ENCODE results near the gene MACF1.

Gene MACF1

DNA sequence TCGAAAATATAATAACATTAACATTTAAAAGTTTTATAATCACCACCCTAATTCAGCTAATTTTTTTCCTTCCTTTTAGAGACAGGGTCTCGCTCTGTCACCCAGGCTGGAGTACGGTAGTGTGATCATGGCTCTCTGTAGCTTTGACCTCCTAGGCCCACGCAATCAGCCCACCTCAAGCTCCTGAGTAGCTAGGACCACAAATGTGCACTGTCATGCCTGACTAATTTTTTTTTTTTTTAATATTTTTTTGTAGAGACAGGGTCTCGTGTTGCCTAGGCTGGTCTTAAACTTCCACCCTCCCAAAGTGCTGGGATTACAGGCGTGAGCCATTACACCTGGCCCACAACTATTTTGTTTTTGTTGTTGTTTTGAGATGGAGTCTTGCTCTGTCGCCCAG is 172.2 kb downstream of the MACF1 start:
- TF ChIP-seq, protein P1, sequence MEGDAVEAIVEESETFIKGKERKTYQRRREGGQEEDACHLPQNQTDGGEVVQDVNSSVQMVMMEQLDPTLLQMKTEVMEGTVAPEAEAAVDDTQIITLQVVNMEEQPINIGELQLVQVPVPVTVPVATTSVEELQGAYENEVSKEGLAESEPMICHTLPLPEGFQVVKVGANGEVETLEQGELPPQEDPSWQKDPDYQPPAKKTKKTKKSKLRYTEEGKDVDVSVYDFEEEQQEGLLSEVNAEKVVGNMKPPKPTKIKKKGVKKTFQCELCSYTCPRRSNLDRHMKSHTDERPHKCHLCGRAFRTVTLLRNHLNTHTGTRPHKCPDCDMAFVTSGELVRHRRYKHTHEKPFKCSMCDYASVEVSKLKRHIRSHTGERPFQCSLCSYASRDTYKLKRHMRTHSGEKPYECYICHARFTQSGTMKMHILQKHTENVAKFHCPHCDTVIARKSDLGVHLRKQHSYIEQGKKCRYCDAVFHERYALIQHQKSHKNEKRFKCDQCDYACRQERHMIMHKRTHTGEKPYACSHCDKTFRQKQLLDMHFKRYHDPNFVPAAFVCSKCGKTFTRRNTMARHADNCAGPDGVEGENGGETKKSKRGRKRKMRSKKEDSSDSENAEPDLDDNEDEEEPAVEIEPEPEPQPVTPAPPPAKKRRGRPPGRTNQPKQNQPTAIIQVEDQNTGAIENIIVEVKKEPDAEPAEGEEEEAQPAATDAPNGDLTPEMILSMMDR (IDR thresholded peaks at IDR 0.05; ENCODE audit: low read depth, low read length, missing control alignments) = no peak
- no peak for DNase-seq (ENCODE audit: low read depth)
- no peak overlapping the region for H3K4me3 ChIP-seq (ENCODE audit: low read depth, low read length)
- in situ Hi-C loops (cut with HindIII; ENCODE audit: low sequenced_read_pairs) = no loop called here

DNA sequence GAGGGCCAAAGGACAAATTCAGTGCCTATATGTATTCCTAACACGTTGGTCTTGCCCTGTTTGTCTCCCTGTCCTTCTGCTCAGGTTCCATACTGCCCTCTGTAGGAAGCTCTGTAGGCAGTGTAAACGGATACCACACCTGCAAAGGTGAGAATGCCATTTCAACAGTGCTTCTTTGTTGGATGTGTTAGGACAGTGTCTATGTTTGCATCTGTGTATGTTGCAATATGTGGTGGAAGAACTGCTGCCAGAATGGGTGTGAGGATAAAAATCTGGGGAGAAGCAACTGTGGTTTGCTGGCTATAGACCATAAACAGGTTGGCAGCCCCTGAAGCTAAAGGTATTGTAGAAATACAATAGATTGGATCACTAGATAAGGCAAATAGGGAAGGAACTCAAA is 173.9 kb downstream of the MACF1 start:
- TF ChIP-seq, protein P1 (IDR thresholded peaks at IDR 0.05; ENCODE audit: low read depth, low read length, missing control alignments) = peak; percentile 50
- in situ Hi-C loops (cut with HindIII; ENCODE audit: low sequenced_read_pairs) = no loop called here
- H3K4me3 ChIP-seq (ENCODE audit: low read depth, low read length) = no peak overlapping the region
- DNase-seq (ENCODE audit: low read depth) = no peak

DNA sequence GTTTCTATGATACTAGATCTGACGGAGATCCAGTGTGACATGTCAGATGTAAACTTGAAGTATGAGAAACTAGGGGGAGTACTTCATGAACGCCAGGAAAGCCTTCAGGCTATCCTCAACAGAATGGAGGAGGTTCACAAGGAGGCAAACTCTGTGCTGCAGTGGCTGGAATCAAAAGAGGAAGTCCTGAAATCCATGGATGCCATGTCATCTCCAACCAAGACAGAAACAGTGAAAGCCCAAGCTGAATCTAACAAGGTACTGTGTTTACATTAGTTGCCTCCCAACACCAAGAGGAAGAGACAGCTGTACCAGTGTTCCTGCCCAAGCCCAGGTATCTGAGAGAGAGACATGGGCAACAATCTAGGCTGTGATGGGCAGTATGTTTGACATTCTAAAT is 174.7 kb downstream of the MACF1 start:
- TF ChIP-seq, protein P1 (IDR thresholded peaks at IDR 0.05; ENCODE audit: low read depth, low read length, missing control alignments) = no peak
- no peak for DNase-seq (ENCODE audit: low read depth)
- in situ Hi-C loops (cut with HindIII; ENCODE audit: low sequenced_read_pairs) = no loop called here
- no peak overlapping the region for H3K4me3 ChIP-seq (ENCODE audit: low read depth, low read length)

DNA sequence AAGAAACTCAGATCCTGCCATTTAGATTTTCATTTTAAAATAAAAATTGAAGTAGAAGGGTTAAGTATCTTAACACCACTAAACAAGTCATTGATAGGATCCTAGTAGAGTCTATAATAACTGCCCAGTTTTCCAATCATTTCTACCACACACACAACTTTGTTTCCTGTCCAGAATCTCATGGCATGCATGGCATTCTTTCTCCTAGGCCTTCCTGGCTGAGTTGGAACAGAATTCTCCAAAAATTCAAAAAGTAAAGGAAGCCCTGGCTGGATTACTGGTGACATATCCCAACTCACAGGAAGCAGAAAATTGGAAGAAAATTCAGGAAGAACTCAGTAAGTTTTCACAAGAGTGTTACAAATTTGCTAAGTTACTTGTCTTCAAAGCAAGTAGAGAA is 175.5 kb downstream of the MACF1 start:
- no peak overlapping the region for H3K4me3 ChIP-seq (ENCODE audit: low read depth, low read length)
- TF ChIP-seq, protein P1 (IDR thresholded peaks at IDR 0.05; ENCODE audit: low read depth, low read length, missing control alignments) = no peak
- in situ Hi-C loops (cut with HindIII; ENCODE audit: low sequenced_read_pairs) = no loop called here
- no peak for DNase-seq (ENCODE audit: low read depth)

DNA sequence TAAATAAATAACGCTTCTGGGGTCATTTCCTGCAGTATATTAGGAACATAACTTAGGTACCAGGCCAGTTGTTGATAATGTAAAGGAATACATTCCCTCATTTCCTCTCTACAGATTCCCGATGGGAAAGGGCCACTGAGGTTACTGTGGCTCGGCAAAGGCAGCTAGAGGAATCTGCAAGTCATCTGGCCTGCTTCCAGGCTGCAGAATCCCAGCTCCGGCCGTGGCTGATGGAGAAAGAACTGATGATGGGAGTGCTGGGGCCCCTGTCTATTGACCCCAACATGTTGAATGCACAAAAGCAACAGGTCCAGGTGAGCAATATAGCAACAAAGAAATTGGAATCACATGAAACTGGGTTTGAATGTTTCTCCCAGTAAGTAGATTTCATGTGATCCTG is 177.3 kb downstream of the MACF1 start:
- no peak overlapping the region for H3K4me3 ChIP-seq (ENCODE audit: low read depth, low read length)
- TF ChIP-seq, protein P1 (IDR thresholded peaks at IDR 0.05; ENCODE audit: low read depth, low read length, missing control alignments) = no peak
- DNase-seq (ENCODE audit: low read depth) = no peak
- in situ Hi-C loops (cut with HindIII; ENCODE audit: low sequenced_read_pairs) = no loop called here

DNA sequence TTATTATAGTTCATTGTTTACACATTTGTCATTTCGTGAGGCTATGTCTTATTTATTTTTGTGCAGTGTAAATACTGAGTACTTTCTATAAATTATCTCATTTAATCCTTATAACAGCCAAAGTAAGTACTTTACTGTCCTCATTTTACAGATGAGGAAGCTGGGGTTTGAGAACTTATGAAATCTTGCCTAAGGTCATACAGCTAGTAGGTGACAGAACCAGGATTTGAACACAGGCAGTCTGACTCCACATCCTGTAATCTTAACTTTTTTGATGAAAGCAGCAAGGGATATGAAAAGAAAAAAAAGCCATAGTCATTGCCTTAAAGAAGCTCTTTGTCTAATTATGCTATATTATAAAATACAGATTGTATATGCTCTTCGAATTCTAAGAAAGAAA is 179.8 kb downstream of the MACF1 start:
- in situ Hi-C loops (cut with HindIII; ENCODE audit: low sequenced_read_pairs) = no loop called here
- TF ChIP-seq, protein P1 (IDR thresholded peaks at IDR 0.05; ENCODE audit: low read depth, low read length, missing control alignments) = no peak
- H3K4me3 ChIP-seq (ENCODE audit: low read depth, low read length) = no peak overlapping the region
- no peak for DNase-seq (ENCODE audit: low read depth)
